ENCODE results near the gene HDGFL2. TPM values are rescaled to one million over a fixed set of nuclear protein-coding genes. Genes with fewer than 3 reads are reported as not detected.

HDGFL2 gene
- total RNA-seq, 2 donors from 2014 or later = 40.8 to 61.8 TPM

GRCh38 chr19:4517451-4518057 is 45.5 kb downstream of the HDGFL2 start:
- 77% methylated on average over 20 of the region's 24 CpGs for WGBS
- no peak for DNase-seq (ENCODE audit: low spot score)
- intact Hi-C loops (cut with DNase I) = loop anchor here (5.0 kb wide), 1 partner anchor 45 kb away; the partner anchor contains the start of gene HDGFL2
- TF ChIP-seq POLR2A (IDR thresholded peaks at IDR 0.05) (no peak), CTCF (IDR thresholded peaks at IDR 0.05) (no peak), POLR2AphosphoS5 (IDR thresholded peaks at IDR 0.05) (no peak)
- Histone ChIP-seq H3K36me3 (no peaks in the 10 kb centered on the region), H3K27me3 (replicated peaks; ENCODE audit: insufficient read depth) (no peaks in the 10 kb centered on the region), H3K4me3 (peak overlapping the region; percentile 8 to 11), H3K4me1 (replicated peaks) (no peaks in the 10 kb centered on the region), H3K27ac (peak overlapping the region; percentile 53 to 62), H3K9me3 (no peaks in the 10 kb centered on the region)

DNA sequence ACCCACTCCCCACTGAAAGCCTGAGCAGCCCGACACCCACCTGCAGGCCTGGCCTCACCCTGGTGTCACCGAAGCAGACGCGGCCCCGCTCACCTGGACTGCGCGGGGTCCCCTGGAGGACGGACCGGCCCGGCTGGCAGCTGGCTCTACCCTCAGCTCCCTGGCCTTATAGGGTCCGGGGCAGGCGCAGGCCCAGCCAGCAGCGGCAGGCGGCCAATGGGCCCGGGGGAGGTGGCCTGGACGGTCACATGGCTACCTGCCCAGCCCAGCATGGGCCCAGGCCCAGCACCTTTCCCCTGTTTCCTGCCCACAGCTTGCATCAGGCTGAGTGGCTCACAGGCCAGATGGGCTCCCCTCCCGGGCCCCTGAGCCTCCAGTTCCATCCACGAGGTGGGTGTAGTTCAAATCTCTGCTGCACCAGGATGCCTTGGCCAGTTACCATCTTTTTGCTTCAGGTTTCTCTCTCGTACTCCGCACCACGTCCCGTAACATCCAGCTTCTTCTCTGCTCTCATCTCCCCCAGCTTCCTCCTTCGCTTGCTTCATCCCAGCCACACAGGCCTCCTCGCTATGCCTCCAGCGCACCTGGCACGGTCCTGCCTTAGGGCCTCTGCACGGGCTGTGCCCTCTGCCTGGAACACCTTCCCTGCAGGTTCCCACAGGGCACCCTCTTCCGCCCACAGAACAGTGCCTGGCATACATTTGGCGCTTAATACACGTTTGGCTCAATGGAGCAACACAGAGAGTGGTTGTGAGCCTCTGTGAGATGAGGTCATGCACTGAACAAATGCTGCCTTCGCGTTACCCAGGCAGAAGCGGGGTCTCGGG is 46.5 kb downstream of the HDGFL2 start, which contains the start of gene PLIN4:
PLIN4 (minus strand) TSS at position 142 of the 827 bp plus-strand sequence. CDS start 214 bp downstream, outside the sequence.
- H3K4me1 ChIP-seq (replicated peaks) = no peaks in the 10 kb centered on the region
- H3K4me3 ChIP-seq = peak within 1 kb of the TSS; percentile 8 to 11
- WGBS = 50% methylated on average over 34 of the region's 34 CpGs
- H3K9me3 ChIP-seq = no peaks in the 10 kb centered on the region
- intact Hi-C loops (cut with DNase I) = loop anchor here (5.0 kb wide), 1 partner anchor 46 kb away; the partner anchor contains the start of gene HDGFL2
- peak within 1 kb of the TSS; percentile 55 to 62 for H3K27ac ChIP-seq
- peak; percentile 46 for DNase-seq (ENCODE audit: low spot score)
- TF ChIP-seq CTCF (IDR thresholded peaks at IDR 0.05) (no peak), POLR2AphosphoS5 (IDR thresholded peaks at IDR 0.05) (peak; percentile 69), POLR2A (IDR thresholded peaks at IDR 0.05) (peak; percentile 31)
- H3K27me3 ChIP-seq (replicated peaks; ENCODE audit: insufficient read depth) = no peaks in the 10 kb centered on the region
- H3K36me3 ChIP-seq = no peaks in the 10 kb centered on the region

DNA sequence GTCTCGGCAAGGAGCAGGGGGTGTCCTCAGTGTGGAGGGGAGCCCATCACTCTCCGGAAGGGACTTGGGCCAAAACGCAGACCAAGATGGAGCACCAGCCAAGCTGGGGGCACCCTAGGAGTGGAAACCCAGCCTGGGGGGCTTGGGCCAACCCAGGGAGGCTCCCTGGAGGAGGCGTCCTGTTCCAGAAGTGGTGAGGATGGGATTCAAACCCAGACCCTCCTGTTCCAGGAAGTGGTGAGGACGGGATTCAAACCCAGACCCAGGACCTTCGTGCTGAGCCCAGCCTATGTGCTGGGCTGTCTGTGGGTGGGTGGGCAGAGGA is 47.0 kb downstream of the HDGFL2 start:
- H3K4me3 ChIP-seq = no peak overlapping the region
- no peak for TF ChIP-seq POLR2AphosphoS5 (IDR thresholded peaks at IDR 0.05)
- TF ChIP-seq CTCF (IDR thresholded peaks at IDR 0.05) = no peak
- no peak for TF ChIP-seq POLR2A (IDR thresholded peaks at IDR 0.05)
- no peaks in the 10 kb centered on the region for H3K4me1 ChIP-seq (replicated peaks)
- H3K9me3 ChIP-seq = no peaks in the 10 kb centered on the region
- DNase-seq (ENCODE audit: low spot score) = no peak
- no peaks in the 10 kb centered on the region for H3K27me3 ChIP-seq (replicated peaks; ENCODE audit: insufficient read depth)
- peak overlapping the region; percentile 49 to 55 for H3K27ac ChIP-seq
- intact Hi-C loops (cut with DNase I) = loop anchor here (5.0 kb wide), 1 partner anchor 47 kb away; the partner anchor contains the start of gene HDGFL2
- WGBS = 86% methylated on average over 6 of the region's 6 CpGs
- H3K36me3 ChIP-seq = no peaks in the 10 kb centered on the region

DNA sequence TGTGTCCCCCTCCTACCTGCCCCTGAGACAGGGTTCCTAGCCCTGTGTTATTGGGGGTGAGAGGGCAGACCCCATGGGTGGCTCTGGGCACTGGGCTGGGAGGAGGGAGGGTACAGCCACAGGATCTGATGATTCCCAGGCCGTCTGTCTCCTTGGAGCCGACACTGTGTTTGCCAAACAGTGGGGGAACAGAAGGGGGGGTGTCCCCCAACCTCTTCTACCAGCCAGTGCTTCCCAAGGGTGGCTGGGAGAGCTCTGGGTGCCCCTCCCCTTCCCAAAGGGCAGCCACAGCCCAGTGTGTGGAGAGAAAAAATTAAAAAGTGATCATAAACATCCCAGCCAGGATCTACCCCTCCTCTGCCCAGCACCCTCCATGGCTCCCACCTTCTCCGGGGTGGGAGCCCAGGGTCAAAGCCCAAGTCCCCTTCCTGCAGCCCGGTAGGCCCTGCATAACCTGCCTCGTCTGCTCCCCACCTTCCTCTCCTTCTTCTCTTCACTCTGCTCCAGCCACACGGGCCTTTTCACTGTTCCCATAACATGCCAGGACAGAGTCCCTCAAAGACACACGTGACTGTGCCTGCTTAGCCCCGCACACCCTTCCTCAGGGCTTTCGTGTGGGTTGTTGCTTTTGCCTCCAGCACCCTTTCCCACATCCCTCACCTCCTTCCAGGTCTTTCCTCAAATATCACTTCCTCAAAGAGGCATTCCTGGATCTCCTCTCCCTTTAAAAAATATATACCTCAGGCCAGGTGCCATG is 47.6 kb downstream of the HDGFL2 start:
- intact Hi-C loops (cut with DNase I) = loop anchor here (5.0 to 10.0 kb wide), 2 partner anchors 47 to 255 kb away; partner anchors contain the start of gene HDGFL2
- no peaks in the 10 kb centered on the region for H3K4me1 ChIP-seq (replicated peaks)
- WGBS = 21% methylated on average over 9 of the region's 9 CpGs
- no peaks in the 10 kb centered on the region for H3K36me3 ChIP-seq
- no peaks in the 10 kb centered on the region for H3K27me3 ChIP-seq (replicated peaks; ENCODE audit: insufficient read depth)
- peak overlapping the region; percentile 49 to 55 for H3K27ac ChIP-seq
- TF ChIP-seq CTCF (IDR thresholded peaks at IDR 0.05) (no peak), POLR2AphosphoS5 (IDR thresholded peaks at IDR 0.05) (peak; percentile 43), POLR2A (IDR thresholded peaks at IDR 0.05) (no peak)
- peak; percentile 36 for DNase-seq (ENCODE audit: low spot score)
- H3K4me3 ChIP-seq = no peak overlapping the region
- H3K9me3 ChIP-seq = no peaks in the 10 kb centered on the region

Measured in prostate gland (tissue), 2 donors.